Epithelial cell of proximal tubule (primary cell): ENCODE data around the gene BTBD6. TPM values are rescaled to one million over a fixed set of nuclear protein-coding genes. Genes with fewer than 3 reads are reported as not detected.

ENCODE experiments used
- DNase-seq: peaks from one replicate; pipeline ENCODE4 v3.0.0-alpha.2; 2011; ENCODE audit warnings: low read depth
- H3K4me3 ChIP-seq: 2 replicates; pipeline ENCODE4 v1.5.1; 2011; ENCODE audit warnings: low read depth, mild to moderate bottlenecking, low read length
- CTCF ChIP-seq: conservative IDR thresholded peaks from 2 replicates; pipeline ENCODE4 v1.5.1; 2012; ENCODE audit warnings: low read depth, mild to moderate bottlenecking, low read length
- total RNA-seq: library from RNA; depleted of rRNA; stranded (reverse); fragments of >200 nt; gene quantifications from 2 replicates; pipeline ENCODE4 v1.2.3, GENCODE V29; 2015

BTBD6 gene
- total RNA-seq, 1 donor from 2014 or later, result 39.4 TPM

- H3K4me3 ChIP-seq, result no peak overlapping the region
- DNase-seq, result no peak
- no peak for TF ChIP-seq CTCF
Observed at GRCh38 chr14:105227346-105227745, 21.0 kb upstream of the BTBD6 start.

GRCh38 chr14:105228562-105228961 is 19.8 kb upstream of the BTBD6 start:
- no peak overlapping the region for H3K4me3 ChIP-seq
- TF ChIP-seq CTCF, result no peak
- DNase-seq, result no peak

- DNase-seq, result no peak
- TF ChIP-seq CTCF, result no peak
- no peak overlapping the region for H3K4me3 ChIP-seq
Observed at GRCh38 chr14:105229099-105229655, 19.2 kb upstream of the BTBD6 start.

- no peak for DNase-seq
- no peak overlapping the region for H3K4me3 ChIP-seq
- TF ChIP-seq CTCF, result no peak
Observed at GRCh38 chr14:105240811-105241576, 7.3 kb upstream of the BTBD6 start.

- no peak for TF ChIP-seq CTCF
- no peak for DNase-seq
Observed at GRCh38 chr14:105241641-105242040, 6.7 kb upstream of the BTBD6 start.

GRCh38 chr14:105244334-105244733 is 4.0 kb upstream of the BTBD6 start:
- no peak for DNase-seq

More at GRCh38 chr14:105241641-105242040, 6.7 kb upstream of the BTBD6 start:
- no peak overlapping the region for H3K4me3 ChIP-seq

More at GRCh38 chr14:105244334-105244733, 4.0 kb upstream of the BTBD6 start:
- TF ChIP-seq CTCF, result no peak
- H3K4me3 ChIP-seq, result no peak overlapping the region
